ENCODE measurements around the gene FSIP1.

Gene FSIP1

GRCh38 chr15:39785841-39786240 lies 3.2 kb upstream of the FSIP1 start:
- Mint-ChIP-seq H3K9me3 (no peaks in the 10 kb centered on the region), H3K27me3 (ENCODE audit: low read depth) (no peaks in the 10 kb centered on the region), H3K27ac (no peak overlapping the region), H3K4me3 (no peak overlapping the region), H3K36me3 (ENCODE audit: low read depth) (peaks cover 2% of the 10 kb centered on the region), H3K4me1 (ENCODE audit: low read depth) (peaks cover 37% of the 10 kb centered on the region)

GRCh38 chr15:39785139-39785538 lies 2.5 kb upstream of the FSIP1 start:
- Mint-ChIP-seq H3K36me3 (ENCODE audit: low read depth) (peaks cover 2% of the 10 kb centered on the region), H3K27ac (no peak overlapping the region), H3K4me3 (no peak overlapping the region), H3K4me1 (ENCODE audit: low read depth) (peaks cover 37% of the 10 kb centered on the region), H3K27me3 (ENCODE audit: low read depth) (no peaks in the 10 kb centered on the region), H3K9me3 (no peaks in the 10 kb centered on the region)

- H3K36me3 Mint-ChIP-seq (ENCODE audit: low read depth), result peaks cover 2% of the 10 kb centered on the region
- H3K4me1 Mint-ChIP-seq (ENCODE audit: low read depth), result peaks cover 37% of the 10 kb centered on the region
- no peaks in the 10 kb centered on the region for H3K9me3 Mint-ChIP-seq
- no peaks in the 10 kb centered on the region for H3K27me3 Mint-ChIP-seq (ENCODE audit: low read depth)
- peak overlapping the region; percentile 1 for H3K27ac Mint-ChIP-seq
- peak overlapping the region; percentile 3 for H3K4me3 Mint-ChIP-seq
Measured at GRCh38 chr15:39784638-39785037, 2.0 kb upstream of the FSIP1 start.

DNA sequence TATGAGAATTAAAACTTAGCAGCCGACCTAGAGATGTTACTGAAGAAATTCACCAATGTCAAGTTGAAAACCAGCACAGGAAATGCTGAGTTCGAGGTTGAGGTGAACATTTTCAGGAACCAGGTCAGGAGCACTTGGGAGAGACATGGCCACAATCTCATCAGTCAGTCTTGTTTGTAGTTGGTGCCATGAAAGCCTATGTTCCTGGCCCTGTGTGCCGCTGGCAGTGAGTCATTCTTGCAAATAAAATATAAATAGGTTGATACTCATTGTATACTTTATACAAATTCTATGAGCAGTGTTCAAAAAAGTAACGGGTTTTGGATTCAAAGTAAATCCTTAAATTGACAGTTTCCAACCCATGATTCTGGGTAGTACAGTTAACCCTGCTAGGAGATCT lies 1.5 kb upstream of the FSIP1 start:
- Mint-ChIP-seq H3K4me1 (ENCODE audit: low read depth) (peaks cover 37% of the 10 kb centered on the region), H3K36me3 (ENCODE audit: low read depth) (peaks cover 2% of the 10 kb centered on the region), H3K4me3 (peak overlapping the region; percentile 83), H3K9me3 (no peaks in the 10 kb centered on the region), H3K27ac (no peak overlapping the region), H3K27me3 (ENCODE audit: low read depth) (no peaks in the 10 kb centered on the region)

- Mint-ChIP-seq H3K27ac (peak overlapping the region; percentile 87), H3K4me3 (peak overlapping the region; percentile 83), H3K4me1 (ENCODE audit: low read depth) (peaks cover 33% of the 10 kb centered on the region), H3K27me3 (ENCODE audit: low read depth) (no peaks in the 10 kb centered on the region), H3K36me3 (ENCODE audit: low read depth) (peaks cover 2% of the 10 kb centered on the region), H3K9me3 (no peaks in the 10 kb centered on the region)
Measured at GRCh38 chr15:39783244-39783820, 691 bp upstream of the FSIP1 start.

DNA sequence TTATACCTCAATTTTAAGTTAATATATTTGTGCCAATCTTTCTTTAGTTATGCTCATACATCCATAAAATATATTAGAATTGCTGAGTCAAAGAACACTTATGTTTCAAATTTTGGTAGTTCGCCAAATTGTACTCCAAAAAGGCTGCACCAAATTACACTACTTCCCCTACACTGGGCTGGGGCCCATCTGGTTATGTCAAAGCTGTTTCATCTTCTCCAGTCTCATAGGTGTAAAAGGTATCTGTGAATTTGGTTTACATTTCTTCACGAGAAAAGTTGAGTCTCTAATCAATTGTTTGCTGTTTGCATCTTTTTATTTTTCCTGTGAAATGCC lies 706 bp downstream of the FSIP1 start:
- Mint-ChIP-seq H3K36me3 (ENCODE audit: low read depth) (peaks cover 2% of the 10 kb centered on the region), H3K27me3 (ENCODE audit: low read depth) (peaks cover 12% of the 10 kb centered on the region), H3K4me3 (peak overlapping the region; percentile 83), H3K27ac (peak overlapping the region; percentile 87), H3K4me1 (ENCODE audit: low read depth) (peaks cover 26% of the 10 kb centered on the region), H3K9me3 (no peaks in the 10 kb centered on the region)

DNA sequence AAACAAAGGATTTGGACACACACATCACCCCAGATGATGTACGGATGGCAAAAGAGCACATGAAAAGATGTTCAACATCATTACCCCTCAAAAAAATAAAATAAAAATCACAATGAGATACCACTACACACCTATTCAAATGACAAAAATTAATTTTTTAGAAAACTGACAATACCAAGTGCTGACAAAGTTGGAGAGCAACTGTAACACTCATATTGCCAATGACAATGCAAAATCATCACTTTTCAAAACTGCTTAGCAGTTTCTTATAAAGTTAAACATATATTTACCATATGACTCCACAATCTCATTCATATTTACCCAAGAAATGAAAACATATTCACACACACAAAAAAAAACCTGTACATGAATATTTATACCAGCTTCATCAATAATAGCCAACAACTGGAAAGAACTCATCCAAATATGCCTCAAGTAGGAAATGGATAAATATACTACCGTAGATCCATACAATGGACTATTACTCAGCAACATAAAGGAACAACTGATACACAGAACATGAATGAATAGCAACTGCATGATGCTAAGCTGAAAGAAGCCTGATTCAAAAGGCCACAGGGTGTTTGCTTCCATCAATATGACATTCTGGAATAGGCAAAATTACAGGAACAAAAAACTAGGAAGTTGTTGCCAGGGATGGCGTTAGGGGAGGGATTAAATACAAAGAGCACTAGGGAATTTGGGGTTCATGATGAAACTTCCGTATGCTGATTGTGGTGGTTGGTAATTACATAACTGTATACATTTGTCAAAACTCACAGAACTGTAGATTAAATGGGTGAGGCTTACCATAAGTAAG lies 1.3 kb downstream of the FSIP1 start:
- Mint-ChIP-seq H3K9me3 (no peaks in the 10 kb centered on the region), H3K4me1 (ENCODE audit: low read depth) (peaks cover 24% of the 10 kb centered on the region), H3K36me3 (ENCODE audit: low read depth) (peaks cover 2% of the 10 kb centered on the region), H3K27me3 (ENCODE audit: low read depth) (peaks cover 12% of the 10 kb centered on the region), H3K4me3 (peak overlapping the region; percentile 46), H3K27ac (no peak overlapping the region)

DNA sequence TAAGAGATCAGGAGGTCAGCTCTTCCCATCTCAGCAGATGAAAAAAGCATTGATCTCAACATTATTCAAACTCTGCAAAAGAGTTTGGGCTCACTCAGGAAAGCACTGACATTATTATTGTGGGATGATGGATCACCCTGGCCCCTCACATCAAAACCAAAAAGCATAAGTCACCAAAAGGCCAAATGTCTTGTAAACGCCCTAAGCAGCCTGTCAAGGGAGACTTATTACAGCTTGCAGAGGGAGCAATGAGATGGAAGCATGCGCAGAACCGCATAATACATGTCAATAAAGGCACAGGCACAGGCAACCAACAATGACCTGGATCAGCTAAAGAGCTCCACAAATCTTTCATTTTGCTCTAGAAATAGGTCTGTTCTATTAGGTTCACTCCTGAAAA lies 4.6 kb downstream of the FSIP1 start:
- Mint-ChIP-seq H3K4me3 (no peak overlapping the region), H3K27ac (no peak overlapping the region), H3K9me3 (no peaks in the 10 kb centered on the region), H3K4me1 (ENCODE audit: low read depth) (peaks cover 23% of the 10 kb centered on the region), H3K27me3 (ENCODE audit: low read depth) (peaks cover 17% of the 10 kb centered on the region), H3K36me3 (ENCODE audit: low read depth) (peaks cover 2% of the 10 kb centered on the region)

- H3K27ac Mint-ChIP-seq, result no peak overlapping the region
- no peaks in the 10 kb centered on the region for H3K9me3 Mint-ChIP-seq
- peaks cover 17% of the 10 kb centered on the region for H3K27me3 Mint-ChIP-seq (ENCODE audit: low read depth)
- peaks cover 2% of the 10 kb centered on the region for H3K36me3 Mint-ChIP-seq (ENCODE audit: low read depth)
- H3K4me1 Mint-ChIP-seq (ENCODE audit: low read depth), result peaks cover 23% of the 10 kb centered on the region
- H3K4me3 Mint-ChIP-seq, result no peak overlapping the region
Measured at GRCh38 chr15:39777496-39777895, 5.1 kb downstream of the FSIP1 start.

DNA sequence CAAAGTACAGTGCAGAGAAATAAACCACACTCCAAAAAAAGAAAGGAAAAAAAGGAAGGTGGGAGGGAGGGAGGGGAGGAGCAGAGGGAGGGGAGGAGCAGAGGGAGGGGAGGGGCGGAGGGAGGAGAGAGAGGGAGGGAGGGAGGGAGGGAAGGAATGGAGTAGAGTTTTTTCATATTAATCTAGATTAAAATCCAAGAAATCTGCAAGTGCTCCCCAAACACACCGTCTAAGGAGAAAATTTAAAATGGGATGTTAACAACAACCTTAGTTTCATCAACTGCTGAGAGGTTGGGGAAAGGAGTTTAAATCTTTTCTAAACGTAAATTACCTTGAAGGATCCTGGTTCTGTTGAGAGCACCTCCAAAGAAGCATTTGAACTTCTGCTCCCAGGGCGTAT lies 6.6 kb downstream of the FSIP1 start:
- Mint-ChIP-seq H3K9me3 (no peaks in the 10 kb centered on the region), H3K4me3 (no peak overlapping the region), H3K27me3 (ENCODE audit: low read depth) (peaks cover 17% of the 10 kb centered on the region), H3K27ac (no peak overlapping the region), H3K36me3 (ENCODE audit: low read depth) (peaks cover 2% of the 10 kb centered on the region), H3K4me1 (ENCODE audit: low read depth) (peaks cover 14% of the 10 kb centered on the region)

DNA sequence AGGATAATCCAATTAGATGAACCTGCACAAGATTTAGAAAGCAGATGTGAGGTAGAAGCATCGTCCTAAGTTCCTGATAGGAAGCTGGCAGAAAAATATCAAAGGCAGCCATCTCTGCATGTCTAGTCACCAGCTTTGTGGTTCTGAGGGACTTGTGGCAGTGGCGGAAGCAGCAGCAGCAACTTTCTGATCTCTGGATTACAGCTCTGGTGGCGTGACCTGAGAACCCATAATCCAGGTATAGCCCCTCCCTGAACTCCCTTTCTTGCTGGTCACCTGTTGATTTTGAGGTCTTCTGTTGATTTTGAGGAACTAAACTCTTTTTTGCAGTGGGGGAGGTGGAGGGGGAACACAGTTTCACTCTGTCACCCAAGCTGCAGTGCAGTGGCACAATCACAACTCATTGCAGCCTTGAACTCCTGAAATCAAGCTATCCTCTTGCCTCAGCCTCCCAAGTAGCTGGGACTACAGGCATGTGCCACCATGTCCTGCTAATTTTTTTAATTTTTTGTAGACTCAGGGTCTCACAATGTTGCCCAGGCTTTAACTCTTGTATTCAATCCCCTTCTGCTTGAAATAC lies 7.9 kb downstream of the FSIP1 start:
- Mint-ChIP-seq H3K27me3 (ENCODE audit: low read depth) (peaks cover 17% of the 10 kb centered on the region), H3K9me3 (no peaks in the 10 kb centered on the region), H3K4me1 (ENCODE audit: low read depth) (peaks cover 14% of the 10 kb centered on the region), H3K27ac (no peak overlapping the region), H3K4me3 (no peak overlapping the region), H3K36me3 (ENCODE audit: low read depth) (peaks cover 2% of the 10 kb centered on the region)

DNA sequence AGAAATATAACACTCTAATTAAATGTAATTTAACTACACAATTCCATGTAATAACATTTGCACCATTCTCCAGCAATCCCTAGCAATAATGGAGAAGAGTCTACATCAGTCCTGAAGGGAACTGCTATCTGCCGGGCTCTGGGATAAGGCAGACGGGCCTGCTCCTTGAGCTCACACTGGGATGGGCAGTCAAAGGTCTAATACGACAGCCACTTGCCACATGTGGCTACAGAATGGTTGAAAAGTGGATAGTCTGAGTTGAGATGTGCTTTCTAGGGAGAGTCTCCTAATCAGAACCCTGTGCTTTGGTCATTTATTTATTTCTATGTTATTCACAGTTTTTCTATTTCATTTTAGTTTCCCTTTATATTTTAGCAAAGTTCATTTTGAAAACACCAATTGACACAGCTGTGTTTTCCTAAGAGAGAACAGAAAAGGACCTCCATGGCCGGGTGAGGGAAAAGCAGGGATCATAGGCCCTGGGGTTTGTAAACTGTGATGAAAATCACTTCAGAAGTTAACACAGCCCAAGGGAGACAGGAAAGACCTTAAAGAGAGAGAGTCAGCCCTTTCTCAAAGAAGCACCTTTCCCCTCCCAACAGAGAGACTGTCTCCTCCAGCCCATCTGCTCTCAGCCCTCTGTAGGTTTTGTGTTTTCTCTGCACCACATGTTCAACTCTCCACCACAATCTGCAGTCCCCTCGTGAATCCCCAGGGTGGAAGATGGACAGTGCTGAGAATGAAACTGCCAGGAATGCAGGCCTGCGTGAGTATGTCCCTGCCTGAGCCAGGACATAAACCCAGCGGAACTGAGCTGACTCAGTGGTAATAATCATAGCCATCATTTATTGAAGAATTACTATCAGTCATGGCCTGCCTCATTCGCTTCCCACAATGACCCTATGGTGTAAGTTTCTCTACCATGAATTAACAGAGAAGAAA lies 11.6 kb downstream of the FSIP1 start:
- Mint-ChIP-seq H3K9me3 (no peaks in the 10 kb centered on the region), H3K27me3 (ENCODE audit: low read depth) (peaks cover 5% of the 10 kb centered on the region), H3K36me3 (ENCODE audit: low read depth) (peaks cover 2% of the 10 kb centered on the region), H3K4me1 (ENCODE audit: low read depth) (peaks cover 14% of the 10 kb centered on the region), H3K27ac (no peak overlapping the region), H3K4me3 (no peak overlapping the region)

DNA sequence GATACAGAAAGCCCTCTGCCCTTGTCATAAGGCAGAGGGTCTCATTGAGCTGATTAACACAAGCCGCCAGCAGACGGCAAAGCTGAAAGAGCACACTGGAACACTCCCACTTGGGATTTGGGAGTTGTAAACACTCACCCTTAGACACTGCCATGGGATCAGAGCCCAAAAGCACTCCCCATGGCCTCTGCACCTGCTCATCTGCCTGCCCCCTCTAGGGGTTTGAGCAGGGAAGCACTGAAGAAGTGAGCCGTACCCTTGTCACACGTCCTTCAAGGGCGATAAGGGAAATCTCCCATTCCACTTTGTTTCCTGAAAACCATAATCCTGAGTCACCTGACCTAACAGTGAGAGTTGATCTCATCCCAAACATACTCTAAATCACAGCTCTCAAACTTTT lies 14.7 kb downstream of the FSIP1 start:
- H3K27me3 Mint-ChIP-seq (ENCODE audit: low read depth), result peaks cover 10% of the 10 kb centered on the region
- no peaks in the 10 kb centered on the region for H3K4me1 Mint-ChIP-seq (ENCODE audit: low read depth)
- H3K36me3 Mint-ChIP-seq (ENCODE audit: low read depth), result no peaks in the 10 kb centered on the region
- H3K9me3 Mint-ChIP-seq, result no peaks in the 10 kb centered on the region
- no peak overlapping the region for H3K4me3 Mint-ChIP-seq
- H3K27ac Mint-ChIP-seq, result no peak overlapping the region

DNA sequence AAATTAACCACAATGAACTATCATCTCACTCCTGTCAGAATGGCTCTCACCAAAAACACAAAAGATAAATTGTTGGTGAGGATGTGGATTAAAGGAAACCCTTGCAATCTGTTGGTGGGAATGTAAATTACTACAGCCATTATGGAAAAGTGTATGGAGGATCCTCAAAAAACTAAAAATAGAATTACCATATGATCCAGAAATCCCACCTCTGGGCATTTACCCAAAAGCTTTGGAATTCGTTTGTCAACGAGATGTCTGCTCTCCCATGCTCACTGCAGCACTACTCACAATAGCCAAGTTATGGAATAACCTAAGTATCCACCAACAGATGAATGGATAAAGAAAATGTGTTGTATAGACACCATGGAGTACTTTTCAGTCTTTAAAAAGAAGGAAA lies 21.6 kb downstream of the FSIP1 start:
- H3K27ac Mint-ChIP-seq, result no peak overlapping the region

More for the DNA sequence above, 21.6 kb downstream of the FSIP1 start:
- peaks cover 33% of the 10 kb centered on the region for H3K27me3 Mint-ChIP-seq (ENCODE audit: low read depth)
- H3K36me3 Mint-ChIP-seq (ENCODE audit: low read depth), result no peaks in the 10 kb centered on the region
- no peaks in the 10 kb centered on the region for H3K4me1 Mint-ChIP-seq (ENCODE audit: low read depth)
- no peak overlapping the region for H3K4me3 Mint-ChIP-seq
- no peaks in the 10 kb centered on the region for H3K9me3 Mint-ChIP-seq
